Measurements from ENCODE around the gene CFAP46. TPM values are rescaled to one million over a fixed set of nuclear protein-coding genes. Genes with fewer than 3 reads are reported as not detected.
A peak's percentile ranks its signal among the peaks of the same experiment; 100 is the strongest.
"Not testable (repeated sequence)": the region's sequence is repeated elsewhere in the genome, so short reads cannot be mapped to it uniquely, and the experiment has no call there.

The CFAP46 gene
- total RNA-seq, 1 donor from 2014 or later: not detected

GRCh38 chr10:132808383-132809231, 133.8 kb downstream of the CFAP46 start:
- Mint-ChIP-seq H3K4me1 (no peaks in the 10 kb centered on the region), H3K36me3 (ENCODE audit: low read depth) (no peaks in the 10 kb centered on the region), H3K27ac (no peak overlapping the region), H3K4me3 (no peak overlapping the region), H3K27me3 (no peaks in the 10 kb centered on the region), H3K9me3 (no peaks in the 10 kb centered on the region)
- intact Hi-C loops (cut with micrococcal nuclease): no loop called here
- DNase-seq: peak; percentile 51

DNA sequence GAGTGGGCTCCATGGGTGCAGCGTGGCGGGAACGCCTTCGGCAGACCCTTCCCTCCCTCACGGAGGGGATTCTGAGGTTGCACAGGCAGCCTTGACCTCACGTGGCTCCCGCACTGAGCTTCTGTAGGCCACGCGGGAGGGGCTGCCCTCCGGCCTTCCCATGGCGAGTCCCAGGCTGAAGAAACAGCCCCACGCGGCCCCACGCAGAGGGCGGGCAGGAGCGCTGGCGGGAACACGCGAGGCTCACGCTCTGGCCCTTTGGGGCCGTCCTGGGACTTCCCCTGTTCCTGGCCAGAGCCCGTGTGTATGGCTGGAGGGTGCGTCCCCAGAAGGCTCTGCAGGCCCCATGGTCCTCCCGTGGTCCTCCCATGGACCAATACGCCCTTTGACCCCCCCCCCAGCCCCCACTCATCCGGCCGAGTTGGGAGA, 134.7 kb downstream of the CFAP46 start:
- H3K27me3 Mint-ChIP-seq: no peaks in the 10 kb centered on the region
- intact Hi-C loops (cut with micrococcal nuclease): no loop called here
- H3K27ac Mint-ChIP-seq: no peak overlapping the region
- H3K4me3 Mint-ChIP-seq: no peak overlapping the region
- no peak for DNase-seq
- H3K36me3 Mint-ChIP-seq (ENCODE audit: low read depth): no peaks in the 10 kb centered on the region
- H3K4me1 Mint-ChIP-seq: no peaks in the 10 kb centered on the region
- H3K9me3 Mint-ChIP-seq: no peaks in the 10 kb centered on the region

GRCh38 chr10:132806561-132807003, 135.8 kb downstream of the CFAP46 start:
- no peak overlapping the region for H3K27ac Mint-ChIP-seq
- DNase-seq: no peak
- H3K27me3 Mint-ChIP-seq: no peaks in the 10 kb centered on the region
- no peaks in the 10 kb centered on the region for H3K36me3 Mint-ChIP-seq (ENCODE audit: low read depth)
- H3K4me3 Mint-ChIP-seq: no peak overlapping the region
- no peaks in the 10 kb centered on the region for H3K9me3 Mint-ChIP-seq
- intact Hi-C loops (cut with micrococcal nuclease): no loop called here
- H3K4me1 Mint-ChIP-seq: no peaks in the 10 kb centered on the region

- no peak overlapping the region for H3K27ac Mint-ChIP-seq
- no peaks in the 10 kb centered on the region for H3K4me1 Mint-ChIP-seq
- no peaks in the 10 kb centered on the region for H3K9me3 Mint-ChIP-seq
- DNase-seq: no peak
- intact Hi-C loops (cut with micrococcal nuclease): no loop called here
- H3K27me3 Mint-ChIP-seq: no peaks in the 10 kb centered on the region
- H3K4me3 Mint-ChIP-seq: no peak overlapping the region
- H3K36me3 Mint-ChIP-seq (ENCODE audit: low read depth): no peaks in the 10 kb centered on the region
Measured at GRCh38 chr10:132806110-132806509, 136.3 kb downstream of the CFAP46 start.

DNA sequence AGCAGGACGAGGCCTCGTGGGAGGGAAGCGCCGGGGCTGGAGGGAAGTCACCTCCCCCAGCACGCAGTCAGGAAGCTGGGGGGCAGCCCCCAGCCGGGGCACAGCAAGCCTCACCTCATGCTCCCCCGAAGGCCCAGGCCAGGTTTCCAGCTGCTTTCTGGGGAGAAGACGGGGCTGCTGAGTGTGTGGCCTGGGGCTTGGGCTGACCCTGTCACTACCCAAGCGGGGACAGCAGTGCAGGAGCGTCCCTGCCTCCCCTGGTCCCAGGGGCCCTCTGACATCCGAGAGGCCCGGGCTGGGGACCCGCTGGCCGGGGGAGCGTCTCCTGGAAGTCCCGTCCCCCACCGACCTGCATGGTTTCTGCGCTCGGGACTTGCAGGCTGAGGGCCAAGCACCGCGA, 136.8 kb downstream of the CFAP46 start:
- no peaks in the 10 kb centered on the region for H3K9me3 Mint-ChIP-seq
- H3K4me3 Mint-ChIP-seq: no peak overlapping the region
- no peak for DNase-seq
- no peaks in the 10 kb centered on the region for H3K27me3 Mint-ChIP-seq
- intact Hi-C loops (cut with micrococcal nuclease): no loop called here
- no peaks in the 10 kb centered on the region for H3K36me3 Mint-ChIP-seq (ENCODE audit: low read depth)
- no peaks in the 10 kb centered on the region for H3K4me1 Mint-ChIP-seq
- H3K27ac Mint-ChIP-seq: no peak overlapping the region

GRCh38 chr10:132804785-132805426, 137.5 kb downstream of the CFAP46 start:
- H3K9me3 Mint-ChIP-seq: no peaks in the 10 kb centered on the region
- no peaks in the 10 kb centered on the region for H3K4me1 Mint-ChIP-seq
- DNase-seq: no peak
- no peaks in the 10 kb centered on the region for H3K27me3 Mint-ChIP-seq
- no peak overlapping the region for H3K27ac Mint-ChIP-seq
- intact Hi-C loops (cut with micrococcal nuclease): no loop called here
- H3K4me3 Mint-ChIP-seq: no peak overlapping the region
- H3K36me3 Mint-ChIP-seq (ENCODE audit: low read depth): no peaks in the 10 kb centered on the region

DNA sequence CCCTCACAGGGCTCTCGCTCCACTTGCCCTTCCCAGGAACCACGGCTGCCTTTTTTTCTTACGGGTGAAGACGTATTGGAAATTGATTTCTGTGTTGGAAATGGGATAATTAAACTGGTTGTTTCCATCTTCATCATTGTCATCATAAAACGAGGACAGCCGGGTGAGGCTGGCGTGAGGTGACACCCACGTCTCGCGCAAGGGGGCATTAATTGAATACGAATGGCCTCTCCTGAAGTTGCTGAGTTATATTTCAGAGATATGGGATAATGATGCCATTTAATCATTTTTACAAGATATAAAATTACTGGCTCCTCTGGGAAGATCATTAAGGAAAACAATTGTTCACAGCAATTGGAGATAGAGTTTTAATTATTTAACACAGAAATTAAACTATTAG, 138.1 kb downstream of the CFAP46 start:
- DNase-seq: no peak
- no peaks in the 10 kb centered on the region for H3K9me3 Mint-ChIP-seq
- intact Hi-C loops (cut with micrococcal nuclease): no loop called here
- H3K36me3 Mint-ChIP-seq (ENCODE audit: low read depth): no peaks in the 10 kb centered on the region
- no peak overlapping the region for H3K27ac Mint-ChIP-seq
- H3K4me1 Mint-ChIP-seq: no peaks in the 10 kb centered on the region
- H3K27me3 Mint-ChIP-seq: no peaks in the 10 kb centered on the region
- H3K4me3 Mint-ChIP-seq: no peak overlapping the region

DNA sequence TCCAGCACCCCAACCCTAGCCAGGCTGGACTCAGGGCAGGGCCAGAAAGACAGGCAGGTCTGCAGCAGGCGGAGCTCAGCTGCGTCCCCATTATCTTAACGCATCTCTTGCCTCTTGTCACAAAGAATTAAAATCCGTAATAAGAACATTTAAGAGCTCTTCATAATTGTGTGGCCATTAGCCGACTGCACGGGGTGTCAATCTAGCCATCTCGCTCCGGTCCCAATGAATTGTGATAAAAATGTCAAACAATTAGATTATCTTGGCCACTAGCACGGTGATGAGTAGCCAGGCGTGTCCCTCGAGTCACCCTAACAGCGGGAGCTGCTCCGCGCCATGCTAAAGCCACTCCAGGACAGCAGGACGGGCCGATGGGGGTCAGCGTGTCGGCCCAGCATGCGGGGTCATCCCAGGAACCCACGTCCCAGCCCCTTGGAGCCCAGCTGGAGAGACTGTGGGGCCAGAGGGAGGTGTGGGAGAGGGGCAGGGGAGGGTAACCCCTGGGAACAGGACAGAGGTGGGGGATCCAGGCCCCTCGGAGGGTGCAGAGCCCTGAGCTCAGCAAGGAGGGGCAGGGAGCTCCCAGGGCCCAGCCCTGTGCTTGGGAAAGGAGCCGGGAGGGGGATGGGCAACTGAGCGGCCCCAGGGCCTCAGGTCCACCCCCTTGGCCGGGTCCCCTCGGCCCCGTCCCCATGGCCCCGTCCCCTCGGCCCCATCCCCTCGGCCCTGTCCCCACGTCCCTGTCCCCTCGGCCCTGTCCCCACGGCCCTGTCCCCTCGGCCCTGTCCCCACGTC, 138.8 kb downstream of the CFAP46 start:
- intact Hi-C loops (cut with micrococcal nuclease): no loop called here
- DNase-seq: no peak
- no peaks in the 10 kb centered on the region for H3K36me3 Mint-ChIP-seq (ENCODE audit: low read depth)
- H3K4me3 Mint-ChIP-seq: no peak overlapping the region
- H3K27me3 Mint-ChIP-seq: no peaks in the 10 kb centered on the region
- no peaks in the 10 kb centered on the region for H3K4me1 Mint-ChIP-seq
- no peaks in the 10 kb centered on the region for H3K9me3 Mint-ChIP-seq
- H3K27ac Mint-ChIP-seq: no peak overlapping the region

DNA sequence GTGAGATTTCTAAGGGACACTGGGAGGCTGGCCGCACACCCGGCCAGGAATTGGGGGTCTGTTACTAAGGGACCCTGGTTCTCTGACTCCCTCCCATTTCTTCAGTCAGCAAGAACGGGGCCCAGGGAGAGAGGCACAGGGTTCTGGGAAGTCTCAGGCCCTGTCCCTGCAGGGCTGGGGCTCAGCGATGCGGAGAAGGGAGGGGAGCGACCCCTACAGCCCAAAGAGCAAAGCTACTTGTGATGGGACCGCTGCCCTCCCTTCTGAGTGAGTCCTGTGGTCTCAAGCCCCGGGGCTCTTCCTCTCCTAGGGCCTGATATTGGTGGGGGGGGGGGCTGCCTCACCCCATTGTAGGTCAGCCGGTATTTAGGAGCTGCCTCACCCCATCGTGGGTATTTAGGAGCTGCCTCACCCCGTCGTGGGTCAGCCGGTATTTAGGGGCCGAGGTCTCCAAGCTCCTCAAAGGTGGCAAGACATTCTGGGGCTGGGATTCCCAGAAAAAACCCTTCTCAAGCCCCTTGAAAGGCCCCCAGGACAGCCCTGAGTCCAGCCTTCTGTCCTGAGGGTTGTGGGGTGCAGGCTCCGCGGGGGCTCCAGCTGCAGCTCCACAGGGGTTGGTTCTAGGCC, 139.6 kb downstream of the CFAP46 start:
- Mint-ChIP-seq H3K4me1 (no peaks in the 10 kb centered on the region), H3K36me3 (ENCODE audit: low read depth) (no peaks in the 10 kb centered on the region), H3K27me3 (no peaks in the 10 kb centered on the region), H3K27ac (no peak overlapping the region), H3K9me3 (no peaks in the 10 kb centered on the region), H3K4me3 (no peak overlapping the region)
- intact Hi-C loops (cut with micrococcal nuclease): no loop called here
- DNase-seq: no peak

DNA sequence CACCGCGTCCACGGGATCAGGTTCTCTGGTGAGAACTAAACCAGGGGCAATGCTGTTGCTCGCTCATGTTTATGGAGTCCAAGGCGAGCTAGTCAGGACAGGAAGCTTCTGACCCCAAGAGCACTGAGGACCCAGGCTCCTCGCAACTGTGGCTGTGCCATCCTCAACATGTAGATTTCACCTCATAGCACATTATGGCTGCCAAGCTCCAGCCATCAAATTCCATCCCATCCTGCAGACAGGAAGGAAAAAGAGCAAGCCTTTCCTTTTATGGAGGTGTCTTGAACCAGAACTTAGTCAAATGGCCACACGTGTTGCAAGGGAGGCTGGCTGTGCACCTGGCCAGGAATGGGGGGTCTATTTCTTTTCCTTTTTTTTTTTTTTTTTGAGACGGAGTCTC, 140.3 kb downstream of the CFAP46 start:
- Mint-ChIP-seq H3K4me3 (no peak overlapping the region), H3K9me3 (no peaks in the 10 kb centered on the region), H3K4me1 (no peaks in the 10 kb centered on the region), H3K27me3 (no peaks in the 10 kb centered on the region), H3K27ac (no peak overlapping the region), H3K36me3 (ENCODE audit: low read depth) (no peaks in the 10 kb centered on the region)
- no peak for DNase-seq
- intact Hi-C loops (cut with micrococcal nuclease): no loop called here

DNA sequence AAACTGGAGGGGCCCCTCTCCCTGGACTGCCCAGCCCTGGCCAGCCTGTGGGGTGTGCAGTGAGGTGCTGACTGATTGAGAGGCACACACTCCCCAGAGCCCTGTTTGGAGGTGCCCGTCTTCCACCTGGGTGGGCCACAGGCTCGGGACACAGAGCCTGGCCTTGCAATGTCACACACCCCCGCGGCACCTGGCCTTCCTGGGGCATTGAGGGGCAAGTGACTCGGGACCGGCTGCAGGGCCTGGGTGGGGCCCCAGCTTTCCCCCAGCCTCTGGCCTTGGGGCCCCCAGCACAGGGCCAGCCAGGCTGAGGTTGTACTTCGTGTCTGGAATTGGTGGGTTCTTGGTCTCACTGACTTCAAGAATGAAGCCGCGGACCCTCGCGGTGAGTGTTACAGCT, 142.5 kb downstream of the CFAP46 start:
- Mint-ChIP-seq H3K4me1 (no peaks in the 10 kb centered on the region), H3K9me3 (no peaks in the 10 kb centered on the region), H3K27ac (no peak overlapping the region), H3K27me3 (no peaks in the 10 kb centered on the region), H3K4me3 (no peak overlapping the region), H3K36me3 (ENCODE audit: low read depth) (no peaks in the 10 kb centered on the region)
- no peak for DNase-seq
- intact Hi-C loops (cut with micrococcal nuclease): no loop called here

DNA sequence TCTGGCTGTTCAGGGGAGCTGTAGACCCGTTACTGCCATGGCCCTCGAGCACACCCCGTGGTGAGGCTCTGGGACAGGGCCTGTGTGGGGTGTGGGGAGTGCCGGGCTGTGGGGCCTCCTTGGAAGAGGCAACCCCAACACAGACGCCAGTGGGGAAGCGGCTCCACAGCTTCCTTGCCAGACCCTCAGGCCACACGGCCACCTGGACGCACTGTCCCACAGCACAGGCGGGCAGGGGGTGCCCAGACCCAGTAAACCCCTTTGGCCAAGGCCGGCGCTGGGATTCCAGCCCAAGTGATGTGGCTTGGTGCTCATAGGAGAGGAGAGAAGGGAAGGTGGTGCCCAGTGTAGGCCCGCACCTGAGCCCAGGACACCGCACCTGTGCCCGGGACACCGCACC, 143.5 kb downstream of the CFAP46 start:
- intact Hi-C loops (cut with micrococcal nuclease): no loop called here
- Mint-ChIP-seq H3K27ac (no peak overlapping the region), H3K4me3 (no peak overlapping the region), H3K36me3 (ENCODE audit: low read depth) (no peaks in the 10 kb centered on the region), H3K4me1 (no peaks in the 10 kb centered on the region), H3K9me3 (no peaks in the 10 kb centered on the region), H3K27me3 (no peaks in the 10 kb centered on the region)
- no peak for DNase-seq

- Mint-ChIP-seq H3K36me3 (ENCODE audit: low read depth) (no peaks in the 10 kb centered on the region), H3K4me1 (no peaks in the 10 kb centered on the region), H3K9me3 (no peaks in the 10 kb centered on the region), H3K27me3 (no peaks in the 10 kb centered on the region), H3K27ac (no peak overlapping the region), H3K4me3 (no peak overlapping the region)
- no peak for DNase-seq
- intact Hi-C loops (cut with micrococcal nuclease): no loop called here
Measured at GRCh38 chr10:132798403-132798802, 144.0 kb downstream of the CFAP46 start.

GRCh38 chr10:132797986-132798385, 144.4 kb downstream of the CFAP46 start:
- H3K9me3 Mint-ChIP-seq; DNase-seq; H3K4me1 Mint-ChIP-seq; H3K27me3 Mint-ChIP-seq; H3K4me3 Mint-ChIP-seq; H3K27ac Mint-ChIP-seq; H3K36me3 Mint-ChIP-seq (ENCODE audit: low read depth); intact Hi-C loops (cut with micrococcal nuclease): not testable (repeated sequence)
